Activated CD4-positive, alpha-beta T cell treated with anti-CD3 and anti-CD28 coated beads, Interleukin-2, amount 10 ng/mL, durations not matched to agents 7 days and 5 days (primary cell): ENCODE measurements around the gene MFAP1. TPM values are rescaled to one million over a fixed set of nuclear protein-coding genes. Genes with fewer than 3 reads are reported as not detected.

Source experiments
- CTCF ChIA-PET: fragments of 350-600 bp; sonication (Branson Sonifier 250); formaldehyde crosslinking; loops from one replicate; lab custom pipeline; 2021; ENCODE audit warnings: antibody characterized with exemption; lab: Charles Lee
- POLR2A ChIA-PET: fragments of 350-600 bp; sonication (Branson Sonifier 250); formaldehyde crosslinking; loops from one replicate; lab custom pipeline; 2021; ENCODE audit warnings: antibody characterized with exemption; lab: Charles Lee
- DNase-seq: peaks from one replicate; pipeline ENCODE4 v3.0.0-alpha.2; 2020
- H3K27ac Mint-ChIP-seq: one replicate; pipeline ENCODE4 v1.8.0; 2021; ENCODE audit warnings: mild to moderate bottlenecking, moderate library complexity, mixed read lengths
- H3K27me3 Mint-ChIP-seq: one replicate; pipeline ENCODE4 v1.8.0; 2021; ENCODE audit warnings: mixed read lengths
- H3K36me3 Mint-ChIP-seq: one replicate; pipeline ENCODE4 v1.8.0; 2021; ENCODE audit warnings: low read depth, mixed read lengths
- H3K4me1 Mint-ChIP-seq: one replicate; pipeline ENCODE4 v1.8.0; 2021; ENCODE audit warnings: mixed read lengths
- H3K4me3 Mint-ChIP-seq: one replicate; pipeline ENCODE4 v1.8.0; 2021; ENCODE audit warnings: mild to moderate bottlenecking, moderate library complexity, mixed read lengths
- H3K9me3 Mint-ChIP-seq: one replicate; pipeline ENCODE4 v1.8.0; 2021; ENCODE audit warnings: mixed read lengths
- microRNA-seq: library from miRNA; unstranded; fragments of <30 nt; microRNA quantifications from one replicate; pipeline ENCODE4 v1.2.0, GENCODE V29; 2021; ENCODE audit warnings: borderline microRNAs expressed, borderline replicate concordance
- total RNA-seq, 2 experiments: library from RNA; stranded (reverse); gene quantifications; one replicate each; pipeline ENCODE4 v1.2.3, GENCODE V29; 2021

MFAP1 gene
- total RNA-seq, 2 experiments from 2014 or later = 38.8 to 42.2 TPM

GRCh38 chr15:43769584-43770228 is 54.8 kb downstream of the MFAP1 start:
- Mint-ChIP-seq H3K9me3 (no peaks in the 10 kb centered on the region), H3K27me3 (no peaks in the 10 kb centered on the region), H3K4me3 (no peak overlapping the region), H3K4me1 (peaks cover 2% of the 10 kb centered on the region), H3K36me3 (peaks cover 62% of the 10 kb centered on the region), H3K27ac (no peak overlapping the region)
- POLR2A ChIA-PET = no interaction called here
- DNase-seq = peak; percentile 71
- CTCF ChIA-PET = interaction anchor here (1.0 to 1.2 kb wide), 3 partner anchors 27 to 35 kb away, joined by 3 to 4 read pairs (median 4); partner anchors contain the start of genes HYPK and SERINC4

- peaks cover 53% of the 10 kb centered on the region for H3K36me3 Mint-ChIP-seq
- H3K4me3 Mint-ChIP-seq = no peak overlapping the region
- POLR2A ChIA-PET = no interaction called here
Observed at GRCh38 chr15:43763819-43764446, 60.6 kb downstream of the MFAP1 start.

GRCh38 chr15:43762824-43763223 is 61.7 kb downstream of the MFAP1 start:
- CTCF ChIA-PET = no interaction called here
- Mint-ChIP-seq H3K36me3 (peaks cover 53% of the 10 kb centered on the region), H3K27me3 (no peaks in the 10 kb centered on the region), H3K9me3 (no peaks in the 10 kb centered on the region), H3K4me3 (no peak overlapping the region), H3K27ac (no peak overlapping the region), H3K4me1 (peaks cover 3% of the 10 kb centered on the region)
- DNase-seq = no peak
- POLR2A ChIA-PET = no interaction called here

More at GRCh38 chr15:43763819-43764446, 60.6 kb downstream of the MFAP1 start:
- Mint-ChIP-seq H3K4me1 (peaks cover 3% of the 10 kb centered on the region), H3K9me3 (no peaks in the 10 kb centered on the region), H3K27ac (no peak overlapping the region), H3K27me3 (no peaks in the 10 kb centered on the region)
- CTCF ChIA-PET = interaction anchor here (1.5 kb wide), 1 partner anchor 11 kb away, joined by 5 read pairs; no protein-coding TSS in a partner anchor
- DNase-seq = no peak

Small RNA genes within 50 kb of the gene (microRNA-seq; reads per million reads assigned to microRNA genes)
- not detected for gene MIR1282

Other genes starting within 250 kb of the MFAP1 start
- gene PPIP5K1, start 234.5 kb downstream of the MFAP1 start, total RNA-seq = 10 to 100 TPM; 24.0 to 24.3 TPM
- not detected for gene CKMT1B, start 230.7 kb downstream of the MFAP1 start, total RNA-seq
- under 1 TPM; 0.20 to 0.33 TPM for gene STRC, start 205.9 kb downstream of the MFAP1 start, total RNA-seq
- gene CATSPER2, start 175.8 kb downstream of the MFAP1 start, total RNA-seq = 1 to 10 TPM; 1.4 to 1.5 TPM
- gene CKMT1A, start 130.8 kb downstream of the MFAP1 start, total RNA-seq = not detected
- gene PDIA3, start 78.3 kb downstream of the MFAP1 start, total RNA-seq = 100 to 1,000 TPM; 304 to 330 TPM
- gene ELL3, start 47.7 kb downstream of the MFAP1 start, total RNA-seq = 1 to 10 TPM; 2.5 to 2.9 TPM
- gene SERF2, start 32.4 kb downstream of the MFAP1 start, total RNA-seq = 100 to 1,000 TPM; 956 to 981 TPM
- under 1 TPM; 0.37 to 0.50 TPM for gene SERINC4, start 24.5 kb downstream of the MFAP1 start, total RNA-seq
- 10 to 100 TPM; 15.0 to 18.1 TPM for gene HYPK, start 24.1 kb downstream of the MFAP1 start, total RNA-seq
- 10 to 100 TPM; 76.8 to 89.2 TPM for gene WDR76, start 2.3 kb upstream of the MFAP1 start, total RNA-seq